GM18909 (cell line): ENCODE results near the gene CCT6A.
"Not testable (repeated sequence)": the region's sequence is repeated elsewhere in the genome, so short reads cannot be mapped to it uniquely, and the experiment has no call there.

Experiments used
- ATAC-seq: cut with Tn5 transposase; IDR thresholded peaks from one replicate; pipeline ENCODE4 v1.9.1; 2021; ENCODE audit warnings: mild to moderate bottlenecking; ENCODE audit not compliant: unreplicated experiment, poor library complexity

CCT6A gene

DNA sequence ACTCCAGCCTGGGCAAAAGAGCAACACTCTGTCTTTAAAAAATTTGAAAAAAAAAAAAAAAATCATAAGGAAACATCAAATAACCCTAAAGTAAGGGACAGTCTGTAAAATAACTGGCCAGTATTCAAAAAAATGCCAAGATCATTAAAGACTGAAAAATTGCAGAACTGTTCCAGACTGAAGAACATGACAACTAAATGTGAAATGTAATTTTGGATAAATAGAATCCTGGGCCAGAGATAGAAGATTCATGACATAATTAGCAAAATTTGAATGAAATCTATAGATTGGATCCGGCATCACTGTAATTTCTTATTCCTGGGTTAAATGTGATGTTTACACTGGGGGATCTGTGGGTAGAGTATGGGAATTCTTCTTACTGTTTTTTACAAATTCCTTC lies 3.3 kb upstream of the CCT6A start:
- ATAC-seq = no peak

DNA sequence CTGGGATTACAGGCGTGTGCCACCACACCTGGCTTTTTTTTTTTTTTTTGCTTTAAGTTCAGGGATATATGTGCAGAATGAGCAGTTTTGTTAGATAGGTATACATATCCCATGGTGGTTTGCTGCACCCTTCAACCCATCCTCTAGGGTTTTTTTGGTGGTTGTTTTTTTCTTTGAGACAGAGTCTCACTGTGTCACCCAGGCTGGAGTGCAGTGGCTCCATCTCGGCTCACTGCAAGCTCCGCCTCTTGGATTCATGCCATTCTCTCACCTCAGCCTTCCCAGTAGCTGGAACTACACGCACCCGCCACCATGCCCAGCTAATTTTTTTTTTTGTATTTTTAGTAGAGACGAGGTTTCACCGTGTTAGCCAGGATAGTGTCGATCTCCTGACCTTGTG lies 2.8 kb upstream of the CCT6A start:
- ATAC-seq = not testable (repeated sequence)

- no peak for ATAC-seq
These were observed 569 bp upstream of the CCT6A start for GRCh38 chr7:56051053-56051338.

DNA sequence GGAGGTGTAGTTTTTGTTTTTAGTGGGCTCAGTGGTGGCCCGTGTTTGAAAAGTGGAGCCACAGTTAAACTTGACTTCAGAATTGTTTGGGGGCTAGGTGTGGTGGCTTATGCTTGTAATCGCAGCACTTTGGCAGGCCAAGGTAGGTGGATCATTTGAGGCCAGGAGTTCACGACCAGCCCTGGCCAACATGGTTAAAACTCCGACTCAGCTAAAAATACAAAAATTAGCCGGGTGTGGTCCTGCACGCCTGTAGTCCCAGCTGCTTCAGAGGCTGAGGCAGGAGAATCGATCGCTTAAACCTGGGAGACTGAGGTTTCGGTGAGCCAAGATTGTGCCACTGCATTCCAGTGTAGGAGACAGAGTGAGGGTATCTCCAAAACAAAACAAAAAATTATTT lies 1.8 kb downstream of the CCT6A start:
- ATAC-seq = no peak

- no peak for ATAC-seq
These were observed 2.4 kb downstream of the CCT6A start for GRCh38 chr7:56053993-56054392.

DNA sequence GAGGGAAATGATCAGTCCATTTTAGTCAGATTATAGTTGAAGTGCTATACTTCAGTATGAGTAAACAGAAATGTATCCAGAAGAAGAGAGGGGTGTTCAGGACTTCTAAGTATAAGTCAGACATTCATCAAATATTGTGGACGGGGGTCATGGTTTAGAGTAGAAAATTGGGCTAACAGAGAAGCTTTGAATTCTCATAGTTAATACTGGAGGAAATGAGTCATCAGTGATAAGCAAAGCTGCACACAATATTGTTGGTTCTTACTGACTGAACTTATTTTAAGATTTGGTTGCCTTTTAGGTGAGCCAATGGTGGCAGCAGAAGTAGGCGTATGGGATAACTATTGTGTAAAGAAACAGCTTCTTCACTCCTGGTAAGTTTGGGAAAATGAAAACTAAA lies 10.8 kb downstream of the CCT6A start:
- no peak for ATAC-seq

DNA sequence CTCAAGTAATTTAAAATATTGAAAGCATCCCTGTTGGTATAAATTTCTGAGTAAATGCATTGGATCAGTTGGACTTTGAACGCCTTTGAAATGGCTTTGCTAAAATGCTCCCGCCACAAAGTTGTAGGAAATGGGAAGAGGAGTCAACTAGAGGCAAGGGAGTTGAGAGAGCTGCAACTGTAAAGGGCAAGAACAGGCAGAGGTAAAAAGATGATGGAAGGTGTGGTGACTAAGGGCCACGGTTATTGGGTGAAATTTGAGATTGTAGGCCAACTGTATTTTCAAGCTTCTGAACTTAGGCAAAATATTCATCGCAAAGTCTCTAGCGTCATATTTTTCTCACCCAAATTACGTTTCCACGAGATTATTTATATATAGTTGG lies 11.9 kb downstream of the CCT6A start:
- no peak for ATAC-seq

- peak; percentile 90 for ATAC-seq
These were observed 12.5 kb downstream of the CCT6A start, which contains the start of gene SUMF2 for GRCh38 chr7:56063882-56064625. Gene SUMF2 (plus strand): TSS chr7:56064286. CDS start chr7:56064312, 26 bp downstream.

- ATAC-seq = not testable (repeated sequence)
These were observed 14.8 kb downstream of the CCT6A start for GRCh38 chr7:56066376-56066775.

DNA sequence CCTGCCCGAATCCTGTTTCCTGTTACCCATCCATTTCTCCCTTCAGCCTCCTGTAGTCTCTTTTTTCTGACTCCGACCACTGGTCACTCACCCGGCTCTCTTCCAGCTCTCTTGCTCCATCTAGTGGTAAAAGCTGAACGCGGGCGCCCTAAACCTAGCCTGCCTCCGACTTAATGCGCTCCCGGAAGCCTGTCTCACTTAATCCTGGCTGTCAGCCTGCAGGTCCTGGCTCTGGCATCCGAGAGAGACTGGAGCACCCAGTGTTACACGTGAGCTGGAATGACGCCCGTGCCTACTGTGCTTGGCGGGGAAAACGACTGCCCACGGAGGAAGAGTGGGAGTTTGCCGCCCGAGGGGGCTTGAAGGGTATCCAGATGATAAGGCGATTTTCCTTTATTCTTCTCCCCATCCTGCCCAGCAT lies 22.8 kb downstream of the CCT6A start:
- ATAC-seq = peak; percentile 92

DNA sequence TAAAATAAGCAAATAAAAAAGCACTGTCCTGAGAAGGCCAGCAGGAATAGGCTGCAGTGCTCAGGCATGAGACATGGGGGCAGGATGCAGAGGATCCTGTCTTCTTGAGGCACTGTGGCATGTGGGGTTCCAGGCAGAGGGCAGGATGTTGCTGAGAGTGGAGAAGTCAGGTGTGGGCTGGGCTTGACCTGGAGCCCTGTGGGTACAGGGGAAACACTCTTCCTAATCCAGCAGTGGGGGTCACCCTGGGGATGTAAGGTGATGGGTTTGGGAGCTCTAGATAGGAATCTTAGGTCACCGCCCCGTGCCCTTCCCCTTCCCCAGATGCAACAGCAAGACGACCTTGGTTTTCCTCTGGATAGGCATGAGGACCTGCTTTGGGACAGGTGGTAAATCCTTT lies 26.1 kb downstream of the CCT6A start:
- ATAC-seq = no peak

- no peak for ATAC-seq
These were observed 26.6 kb downstream of the CCT6A start for GRCh38 chr7:56078196-56078595.

GRCh38 chr7:56079450-56080185 lies 28.1 kb downstream of the CCT6A start:
- no peak for ATAC-seq

GRCh38 chr7:56080726-56081435 lies 29.3 kb downstream of the CCT6A start:
- not testable (repeated sequence) for ATAC-seq

DNA sequence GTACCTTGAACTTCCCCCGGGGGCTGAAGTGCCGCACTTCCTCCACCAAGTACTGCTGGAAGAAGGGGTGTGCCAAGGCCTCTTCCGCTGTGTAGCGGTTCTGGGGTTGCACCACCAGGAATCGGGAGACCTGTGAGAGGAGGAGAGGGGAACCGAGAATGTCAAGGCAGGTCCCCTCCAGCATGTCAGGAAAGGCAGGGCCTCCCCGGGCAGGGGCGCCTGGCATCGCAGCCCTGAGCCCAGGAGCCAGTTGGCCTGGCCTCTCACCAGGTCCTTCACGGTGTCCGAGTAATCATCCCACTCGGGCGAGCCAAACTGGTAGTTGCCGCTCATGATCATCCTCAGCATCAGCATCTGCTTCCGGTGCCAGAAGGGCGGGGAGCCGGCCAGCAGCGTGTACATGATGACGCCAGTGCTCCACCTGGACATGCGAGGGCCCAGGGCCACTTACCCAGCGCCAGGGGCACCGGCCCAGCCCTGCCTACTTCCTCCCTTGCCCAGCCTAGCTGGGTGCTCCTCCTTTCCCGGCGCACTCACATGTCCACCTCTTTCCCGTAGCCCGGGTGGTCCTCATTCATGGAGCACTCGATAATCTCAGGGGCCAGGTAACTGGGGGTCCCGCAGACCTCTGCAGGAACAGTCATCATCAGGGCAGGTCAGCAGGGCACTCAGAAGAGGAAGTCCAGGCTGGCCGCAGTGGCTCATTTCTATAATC lies 30.2 kb downstream of the CCT6A start:
- no peak for ATAC-seq

DNA sequence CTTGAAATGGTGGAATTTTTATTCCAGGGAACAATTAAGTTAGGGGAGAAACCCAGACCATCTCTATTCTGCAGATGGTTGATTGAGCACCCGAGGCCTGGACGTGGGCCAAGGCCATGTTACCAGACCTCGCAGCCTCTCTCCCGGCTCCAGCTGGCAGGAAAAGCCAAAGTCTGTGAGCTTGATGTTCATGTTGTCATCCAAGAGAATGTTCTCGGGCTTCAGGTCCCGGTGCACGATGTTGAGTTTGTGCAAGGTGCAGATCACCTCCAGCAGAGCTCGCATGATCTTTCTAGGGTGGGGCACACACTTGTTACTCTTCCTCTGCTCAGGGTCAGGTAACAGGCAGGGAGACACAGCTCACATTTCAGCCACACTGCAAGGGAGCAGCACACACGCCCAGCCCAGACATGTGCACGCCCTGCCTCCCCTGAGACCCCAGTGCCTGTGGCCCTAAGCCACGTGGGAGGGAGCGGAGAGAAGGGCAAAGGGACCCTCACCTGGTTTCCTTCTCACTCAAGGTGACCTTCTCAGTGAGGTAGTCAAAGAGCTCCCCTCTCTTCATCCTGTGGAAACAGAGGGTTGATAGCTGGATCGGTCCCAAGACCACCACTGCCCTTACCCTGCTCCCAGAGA lies 31.7 kb downstream of the CCT6A start:
- no peak for ATAC-seq

GRCh38 chr7:56086761-56087160 lies 35.2 kb downstream of the CCT6A start:
- no peak for ATAC-seq

DNA sequence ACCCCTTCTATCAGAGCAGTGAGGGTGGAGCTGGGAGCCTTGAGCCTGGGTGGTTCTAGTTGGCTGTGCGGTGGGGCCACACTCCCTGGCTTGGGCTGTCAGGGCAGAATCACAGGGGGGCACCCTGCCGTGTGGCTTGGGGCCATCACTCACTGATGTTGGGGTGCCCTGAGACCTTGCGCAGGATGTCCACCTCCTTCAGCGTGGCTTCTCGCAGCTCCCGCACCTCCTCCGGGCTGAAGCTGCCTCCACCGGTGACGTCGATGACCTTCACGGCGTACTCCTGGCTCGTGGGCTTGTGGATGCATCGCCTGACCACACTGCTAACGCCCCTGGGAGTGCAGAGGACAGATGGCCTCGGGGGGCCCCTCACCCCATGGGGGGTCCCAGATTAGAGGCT lies 35.9 kb downstream of the CCT6A start:
- ATAC-seq = no peak

GRCh38 chr7:56091591-56091990 lies 40.0 kb downstream of the CCT6A start:
- no peak for ATAC-seq

DNA sequence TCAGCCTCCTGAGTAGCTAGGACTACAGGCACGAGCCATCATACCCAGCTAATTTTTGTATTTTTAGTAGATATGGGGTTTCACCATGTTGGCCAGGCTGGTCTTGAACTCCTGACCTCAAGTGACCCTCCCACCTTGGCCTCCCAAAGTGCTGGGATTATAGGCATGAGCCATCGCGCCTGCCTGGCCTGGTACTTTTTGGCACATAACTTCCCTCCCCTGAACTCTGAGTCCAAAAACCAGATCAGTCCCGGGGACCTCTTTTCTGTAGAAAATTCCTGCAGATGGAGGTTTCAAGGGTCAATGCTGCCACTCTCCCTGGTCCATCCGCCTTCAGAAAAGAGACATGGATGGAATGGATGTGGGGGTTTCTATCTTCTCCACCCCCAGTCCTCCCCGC lies 40.8 kb downstream of the CCT6A start:
- ATAC-seq = not testable (repeated sequence)
